GM21381 (cell line): ENCODE measurements around the gene FBXL15.
A peak's percentile ranks its signal among the peaks of the same experiment; 100 is the strongest.

Experiments
- ATAC-seq: cut with Tn5 transposase; IDR thresholded peaks from one replicate; pipeline ENCODE4 v1.9.1; 2021; ENCODE audit warnings: mild to moderate bottlenecking, moderate library complexity; ENCODE audit not compliant: unreplicated experiment

The FBXL15 gene, protein sequence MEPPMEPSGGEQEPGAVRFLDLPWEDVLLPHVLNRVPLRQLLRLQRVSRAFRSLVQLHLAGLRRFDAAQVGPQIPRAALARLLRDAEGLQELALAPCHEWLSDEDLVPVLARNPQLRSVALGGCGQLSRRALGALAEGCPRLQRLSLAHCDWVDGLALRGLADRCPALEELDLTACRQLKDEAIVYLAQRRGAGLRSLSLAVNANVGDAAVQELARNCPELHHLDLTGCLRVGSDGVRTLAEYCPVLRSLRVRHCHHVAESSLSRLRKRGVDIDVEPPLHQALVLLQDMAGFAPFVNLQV

DNA sequence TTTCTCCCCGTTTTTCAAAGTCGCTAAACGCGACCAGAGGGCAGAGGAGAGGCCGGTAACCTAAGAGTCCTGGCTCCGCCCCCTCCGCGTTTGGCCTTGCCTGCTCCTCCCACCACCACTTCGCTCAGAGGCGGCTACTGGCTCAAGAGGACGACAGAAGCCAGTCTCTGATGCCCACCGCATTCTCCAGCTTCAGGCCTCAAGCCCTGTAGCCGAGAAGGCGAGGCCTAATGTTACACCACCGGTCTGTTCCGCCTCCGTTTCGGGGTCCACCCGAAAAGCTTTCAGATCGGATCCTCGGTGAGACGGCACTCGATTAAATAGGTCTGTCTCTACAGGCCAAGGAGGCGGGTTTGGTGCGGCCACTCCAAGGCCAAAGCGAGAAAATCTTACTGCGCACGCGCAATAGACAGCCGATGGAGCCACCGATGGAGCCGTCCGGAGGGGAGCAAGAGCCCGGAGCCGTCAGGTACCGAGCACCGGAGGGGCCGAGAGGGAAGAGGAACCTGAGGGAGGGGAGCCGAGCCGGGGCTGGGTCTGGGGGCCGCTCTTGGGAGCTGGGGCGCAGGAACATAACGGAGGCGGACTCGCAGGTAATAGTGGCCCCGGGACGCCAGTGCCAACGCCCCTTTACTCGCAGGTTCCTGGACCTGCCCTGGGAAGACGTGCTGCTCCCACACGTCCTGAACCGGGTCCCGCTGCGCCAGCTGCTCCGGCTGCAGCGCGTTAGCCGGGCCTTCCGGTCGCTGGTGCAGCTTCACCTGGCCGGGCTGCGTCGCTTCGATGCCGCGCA is at the start of gene FBXL15:
Gene FBXL15 (plus strand): TSS at position 123 of the 793 bp plus-strand sequence. CDS start 294 bp downstream, at position 417.
- peak; percentile 65 for ATAC-seq

DNA sequence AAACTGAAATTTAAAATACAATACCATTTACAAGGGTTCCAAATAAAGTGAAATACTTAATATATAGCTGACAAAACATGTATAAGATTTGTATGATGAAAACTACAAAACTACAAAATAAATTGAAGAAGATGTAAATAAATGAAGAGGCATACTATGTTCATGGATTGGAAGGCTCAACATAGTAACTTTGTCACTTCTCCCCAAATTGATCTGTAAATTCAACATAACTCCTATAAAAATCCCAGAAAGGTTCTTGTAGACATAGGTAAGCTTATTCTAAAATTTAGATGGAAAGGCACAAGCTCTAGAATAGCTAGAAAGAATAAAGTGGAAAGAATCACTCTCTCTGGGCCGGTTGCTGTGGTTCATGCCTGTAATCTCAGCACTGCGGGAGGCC is 49.3 kb upstream of the FBXL15 start:
- ATAC-seq, result no peak

DNA sequence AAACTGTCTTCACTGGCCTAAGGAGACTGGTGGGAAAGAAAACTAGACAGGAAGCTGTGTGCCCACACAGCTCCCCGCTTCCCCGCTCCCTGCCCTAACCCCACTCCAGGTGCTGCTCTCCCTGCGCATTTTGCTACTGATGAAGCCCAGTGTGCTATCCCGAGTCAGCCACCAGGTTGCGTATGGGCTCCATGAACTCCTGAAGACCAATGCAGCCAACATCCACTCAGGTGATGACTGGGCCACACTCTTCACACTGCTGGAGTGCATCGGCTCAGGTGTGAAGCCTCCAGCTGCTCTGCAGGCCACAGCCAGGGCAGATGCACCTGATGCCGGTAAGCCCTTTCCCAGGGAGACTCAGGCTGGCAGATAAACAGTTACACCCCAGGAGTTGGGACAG is 45.4 kb upstream of the FBXL15 start:
- ATAC-seq, result no peak

DNA sequence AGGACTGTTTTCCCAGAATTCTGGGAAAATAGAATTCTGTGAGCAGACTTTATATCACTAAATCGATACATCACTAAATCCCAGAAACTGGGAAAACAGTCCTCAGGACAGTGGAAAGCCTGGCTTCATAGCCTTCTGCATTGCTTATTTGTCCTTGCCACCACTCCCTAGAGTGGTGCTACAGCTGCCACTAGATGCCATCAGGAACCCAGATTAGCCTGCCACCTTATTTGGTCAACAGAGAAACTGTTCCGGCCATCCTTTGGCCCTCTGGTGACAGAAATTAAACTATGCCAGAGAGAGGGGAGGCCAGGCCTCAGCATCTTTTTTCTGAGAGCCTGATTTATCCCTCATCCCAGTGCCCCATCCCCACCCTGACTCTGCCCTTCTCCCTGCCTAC is 44.8 kb upstream of the FBXL15 start:
- ATAC-seq, result no peak

DNA sequence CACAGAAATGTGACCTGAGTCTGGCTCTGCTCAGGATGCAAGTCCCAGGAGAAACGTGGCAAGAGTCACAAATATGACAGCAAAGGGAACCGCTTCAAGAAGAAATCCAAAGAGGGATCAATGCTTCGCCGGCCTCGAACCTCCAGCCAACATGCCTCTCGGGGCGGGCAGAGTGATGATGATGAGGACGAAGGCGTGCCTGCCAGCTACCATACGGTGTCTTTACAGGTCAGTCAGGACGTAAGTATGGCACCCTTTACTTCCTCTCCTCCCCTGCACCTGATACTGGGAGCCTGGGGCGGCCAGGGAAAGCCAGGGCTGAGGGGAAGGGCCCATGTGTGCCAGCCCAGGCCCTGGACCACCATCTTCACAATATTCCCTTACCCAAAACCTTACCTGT is 43.7 kb upstream of the FBXL15 start:
- no peak for ATAC-seq

DNA sequence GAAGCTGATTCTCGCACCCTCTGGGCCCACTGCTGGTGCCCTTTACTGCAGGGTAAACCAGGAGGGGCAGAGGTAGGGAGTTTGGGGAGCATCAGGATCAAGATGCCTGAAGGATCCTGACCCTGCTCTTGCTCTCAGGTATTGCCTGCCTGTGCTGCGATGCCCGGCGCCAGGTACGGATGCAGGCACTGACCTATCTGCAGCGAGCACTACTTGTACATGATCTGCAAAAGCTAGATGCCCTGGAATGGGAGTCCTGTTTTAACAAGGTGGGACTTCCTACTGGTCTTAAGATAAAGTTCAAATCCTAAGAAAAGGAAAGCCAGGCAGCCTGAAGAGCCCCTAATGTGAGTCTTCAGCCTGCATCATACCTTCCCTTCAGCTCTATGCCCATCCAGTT is 41.3 kb upstream of the FBXL15 start:
- no peak for ATAC-seq

DNA sequence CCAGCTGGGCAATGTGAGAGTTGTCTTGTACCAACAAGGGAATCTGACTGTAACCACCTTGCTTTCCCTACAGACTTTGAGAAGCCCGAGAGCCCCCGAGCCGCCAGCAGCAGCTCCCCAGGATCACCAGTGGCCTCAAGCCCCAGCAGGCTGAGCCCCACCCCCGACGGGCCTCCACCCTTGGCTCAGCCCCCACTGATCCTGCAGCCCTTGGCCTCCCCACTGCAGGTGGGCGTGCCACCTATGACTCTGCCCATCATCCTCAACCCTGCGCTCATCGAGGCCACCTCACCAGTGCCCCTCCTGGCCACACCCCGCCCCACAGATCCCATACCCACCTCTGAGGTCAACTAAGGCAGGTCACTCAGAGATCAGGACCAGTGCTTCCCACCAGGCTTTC is 38.7 kb upstream of the FBXL15 start:
- no peak for ATAC-seq

DNA sequence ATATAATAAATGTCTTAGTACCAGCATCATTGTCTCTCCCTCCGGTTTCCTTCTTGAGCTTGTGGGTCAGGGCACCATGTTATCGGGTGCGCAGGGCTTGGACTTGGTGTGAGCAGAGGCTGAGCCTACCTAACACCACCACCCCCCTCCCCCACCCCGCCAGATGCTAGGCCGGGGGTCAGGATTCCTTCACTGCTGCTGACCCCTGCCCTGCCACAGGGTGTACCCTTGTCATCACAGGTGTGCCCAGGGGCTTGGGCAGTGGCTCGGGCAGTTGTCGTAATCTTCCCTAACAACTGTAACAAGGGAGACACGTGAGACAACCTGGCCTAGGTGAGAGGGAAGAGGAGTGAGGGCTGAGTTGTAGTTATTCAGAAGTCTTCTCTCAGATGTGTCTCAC is 37.8 kb upstream of the FBXL15 start:
- ATAC-seq, result no peak

DNA sequence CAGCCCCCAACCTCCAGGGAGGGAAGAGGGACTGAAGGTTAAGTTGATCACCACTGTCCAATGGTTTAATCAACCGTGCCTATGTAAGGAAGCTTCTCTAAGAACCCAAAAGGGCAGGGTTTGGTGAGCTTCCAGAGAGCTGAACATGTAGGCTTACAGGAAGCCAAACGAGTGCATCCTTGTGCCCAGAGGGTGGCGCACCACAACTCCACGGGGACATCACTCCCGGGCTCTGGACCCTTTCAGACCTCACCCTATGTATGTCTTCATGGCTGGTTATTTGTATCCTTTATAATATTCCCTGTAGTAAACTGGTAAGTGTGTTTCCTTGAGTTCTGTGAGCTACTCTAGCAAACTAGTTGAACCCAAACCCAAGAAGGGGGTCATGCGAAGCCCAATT is 36.6 kb upstream of the FBXL15 start:
- ATAC-seq, result no peak

DNA sequence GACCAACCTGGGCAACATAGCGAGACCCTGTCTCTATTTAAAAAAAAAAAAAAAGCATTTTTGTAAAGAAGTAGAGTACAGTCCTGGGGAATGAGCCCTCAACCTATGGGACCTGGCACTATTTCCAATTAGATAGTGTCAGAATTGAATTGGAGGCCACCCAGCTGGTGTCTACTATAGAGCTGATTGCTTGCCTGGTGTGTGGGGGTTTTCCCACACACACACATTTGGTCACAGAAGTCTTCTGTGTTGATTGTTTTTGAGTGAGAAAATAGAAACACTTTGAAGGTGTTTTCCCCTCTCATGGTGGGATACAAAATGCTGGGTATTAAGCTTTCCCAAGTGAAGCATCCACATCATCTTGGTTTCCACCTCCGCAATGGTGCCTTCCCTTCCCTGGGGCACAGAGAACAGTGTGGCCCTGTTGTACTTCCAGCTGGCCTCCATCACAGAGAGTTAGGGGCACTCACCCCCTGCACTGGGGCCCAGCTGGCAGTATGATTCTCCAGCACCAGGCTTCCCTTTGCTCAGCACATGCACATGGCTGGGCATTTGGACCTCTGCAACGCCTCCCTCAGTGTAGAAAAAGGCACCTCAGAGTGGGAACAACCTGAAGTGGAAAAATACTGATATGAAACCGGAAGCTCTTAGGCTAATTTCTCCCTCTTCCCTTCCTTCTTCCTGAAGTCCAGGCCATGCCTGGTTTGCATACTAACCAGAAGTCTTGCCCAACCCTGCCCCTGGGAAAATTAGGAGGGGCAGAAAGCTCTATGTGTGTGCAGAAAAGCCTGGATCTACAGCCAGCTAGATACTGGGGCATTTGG is 35.8 kb upstream of the FBXL15 start:
- no peak for ATAC-seq

DNA sequence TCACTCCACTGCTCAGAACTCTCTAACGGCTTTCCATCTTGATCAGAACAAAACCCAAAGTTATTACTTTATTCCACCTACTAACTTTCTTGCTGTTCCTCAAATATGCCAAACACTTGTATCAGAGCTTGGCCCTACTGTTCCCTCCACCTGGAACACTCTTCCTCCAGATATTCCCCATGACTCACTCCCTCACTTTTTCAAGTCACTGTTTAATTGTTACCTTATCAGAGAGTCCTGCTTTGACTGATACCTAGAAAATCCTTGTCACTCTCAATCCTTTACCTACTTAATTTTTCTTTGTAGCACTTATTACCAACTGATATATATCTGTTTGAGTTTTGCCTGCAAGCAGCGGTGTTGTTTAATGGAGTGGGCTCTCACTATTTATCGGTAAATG is 30.7 kb upstream of the FBXL15 start:
- ATAC-seq, result no peak

DNA sequence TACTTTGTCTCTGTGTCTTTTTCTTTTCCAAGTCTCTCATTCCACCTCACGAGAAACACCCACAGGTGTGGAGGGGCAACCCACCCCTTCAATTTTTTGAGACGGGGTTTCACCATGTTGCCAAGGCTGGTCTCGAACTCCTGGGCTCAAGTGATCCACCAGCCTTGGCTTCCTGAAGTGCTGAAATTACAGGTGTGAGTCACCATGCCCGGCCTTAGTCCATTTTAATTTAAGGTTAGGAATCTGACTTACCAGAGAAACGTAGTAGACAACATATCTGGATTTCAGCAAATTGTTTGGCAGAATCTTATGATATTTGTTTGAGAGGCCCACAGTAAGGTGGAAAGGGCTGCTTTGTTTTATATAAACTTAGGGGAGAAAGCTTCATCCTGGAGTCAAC is 28.3 kb upstream of the FBXL15 start:
- no peak for ATAC-seq

DNA sequence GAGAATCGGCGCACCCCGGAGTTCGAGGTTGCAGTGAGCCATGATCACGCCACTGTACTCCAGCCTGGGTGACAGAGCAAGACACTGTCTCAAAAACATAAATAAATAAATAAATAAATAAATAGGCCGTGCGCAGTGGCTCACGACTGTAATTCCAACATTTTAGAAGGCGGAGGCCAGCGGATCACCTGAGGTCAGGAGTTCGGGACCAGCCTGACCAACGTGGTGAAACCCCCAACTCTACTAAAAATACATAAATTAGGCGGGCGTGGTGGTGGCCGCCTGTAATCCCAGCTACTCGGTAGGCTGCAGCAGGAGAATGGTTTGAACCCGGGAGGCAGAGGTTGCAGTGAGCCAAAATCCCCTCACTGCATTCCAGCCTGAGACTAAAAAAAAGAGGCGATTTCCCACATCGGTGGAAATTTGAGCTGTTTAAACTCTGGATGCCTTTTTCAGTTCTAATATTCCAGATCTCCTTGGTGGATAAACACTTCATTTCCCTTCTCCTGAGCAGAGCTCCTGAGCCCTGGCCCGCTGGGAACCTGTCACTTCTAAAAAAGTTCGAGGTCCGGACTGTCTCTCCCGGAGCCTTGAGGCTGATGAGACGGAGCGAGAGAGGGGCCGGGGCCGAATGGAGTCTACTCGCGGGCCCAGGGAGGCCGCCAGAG is 27.1 kb upstream of the FBXL15 start:
- ATAC-seq, result no peak

DNA sequence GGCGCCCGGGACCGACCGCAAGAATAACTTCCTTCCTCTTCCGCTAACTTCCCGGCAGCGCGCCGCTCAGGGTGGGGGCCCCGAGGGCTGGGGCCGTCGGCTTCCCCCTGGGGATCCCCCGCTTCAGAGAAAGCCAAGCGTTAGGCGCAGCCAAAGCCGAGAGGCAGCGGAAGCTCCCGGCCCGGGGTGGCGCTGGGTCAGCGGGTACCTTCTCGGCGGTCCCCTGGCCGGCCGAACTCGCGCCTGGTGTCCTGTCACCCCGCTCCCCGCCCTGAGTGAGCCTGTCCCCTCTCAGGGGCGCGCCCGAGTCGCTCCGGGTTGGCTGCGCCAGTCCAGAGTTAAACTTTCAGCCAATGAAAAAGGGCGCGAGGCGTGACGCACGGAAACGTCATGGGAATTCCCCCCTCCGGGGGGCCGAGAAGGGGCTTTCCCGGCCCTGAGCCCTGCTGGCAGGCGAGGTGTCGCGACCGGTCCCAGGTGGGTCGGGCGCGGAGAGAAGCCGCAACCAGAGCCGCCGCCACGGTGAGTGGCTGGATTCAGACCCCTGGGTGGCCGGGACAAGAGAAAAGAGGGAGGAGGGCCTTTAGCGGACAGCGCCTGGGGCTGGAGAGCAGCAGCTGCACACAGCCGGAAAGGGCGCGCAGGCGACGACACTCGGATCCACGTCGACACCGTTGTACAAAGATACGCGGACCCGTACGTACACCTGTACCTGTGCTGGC is 26.4 kb upstream of the FBXL15 start:
- ATAC-seq, result peak; percentile 78

DNA sequence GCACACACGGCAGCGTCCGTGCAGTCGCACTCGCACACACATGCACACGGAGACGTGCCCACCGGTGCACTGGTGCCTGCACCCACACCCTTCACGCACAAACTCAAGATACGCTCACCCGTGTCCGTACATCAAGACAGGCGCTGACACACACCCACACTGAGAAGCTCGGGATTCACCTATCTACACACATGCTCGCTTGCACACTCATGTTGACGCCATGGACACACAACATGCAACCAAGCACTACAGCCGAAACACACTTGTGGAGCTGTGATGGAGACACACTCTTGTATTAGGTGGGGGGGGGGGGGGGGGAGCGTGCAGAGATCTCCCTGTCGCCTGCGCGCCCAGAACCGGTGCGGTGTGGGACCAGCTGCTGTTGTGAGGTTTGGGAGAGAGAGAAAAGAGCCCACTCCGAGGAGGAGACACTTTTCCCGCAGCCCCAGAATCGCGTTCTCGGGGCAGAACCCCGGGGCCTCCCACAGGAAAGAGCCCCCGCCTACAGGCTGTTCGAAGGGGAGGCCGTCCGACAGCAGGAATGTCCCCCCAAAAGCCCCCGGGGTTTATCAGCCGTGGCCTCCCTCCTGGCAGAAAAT is 25.7 kb upstream of the FBXL15 start:
- ATAC-seq, result no peak

DNA sequence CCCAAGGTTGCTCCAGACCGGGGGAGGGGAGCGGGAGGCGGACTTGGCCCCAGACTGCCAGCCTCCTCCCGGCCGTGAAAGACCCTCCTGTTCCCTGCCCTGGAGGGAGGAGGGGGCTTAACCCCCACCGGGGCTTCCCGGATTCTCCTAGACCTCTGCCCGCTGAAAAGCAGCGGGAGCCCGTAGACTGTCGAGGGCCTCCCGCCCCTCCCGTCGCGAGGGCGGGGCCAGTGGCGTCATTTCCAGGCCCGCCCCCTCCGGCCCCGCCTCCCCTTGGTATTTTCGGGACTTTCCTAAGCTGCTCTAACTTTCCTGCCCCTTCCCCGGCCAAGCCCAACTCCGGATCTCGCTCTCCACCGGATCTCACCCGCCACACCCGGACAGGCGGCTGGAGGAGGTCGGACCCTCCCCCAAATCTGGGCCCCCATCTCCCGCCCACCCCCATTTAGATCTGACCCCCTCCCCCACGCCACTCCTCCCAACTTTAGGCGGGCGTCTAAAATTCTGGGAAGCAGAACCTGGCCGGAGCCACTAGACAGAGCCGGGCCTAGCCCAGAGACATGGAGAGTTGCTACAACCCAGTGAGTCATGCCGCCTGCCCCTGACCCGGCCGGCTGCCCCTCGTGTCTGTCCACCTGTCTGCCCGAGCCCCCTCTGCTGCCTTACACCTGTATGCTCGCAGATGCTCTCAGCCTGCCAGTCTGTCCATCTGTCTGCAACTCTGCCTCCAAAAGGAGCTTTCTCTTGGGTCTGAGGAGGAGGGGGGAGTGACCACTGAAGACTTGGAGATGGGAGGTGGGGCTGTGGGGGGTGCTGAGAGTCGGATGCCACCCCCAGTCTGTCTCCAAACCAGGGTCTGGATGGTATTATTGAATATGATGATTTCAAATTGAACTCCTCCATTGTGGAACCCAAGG is 25.0 kb upstream of the FBXL15 start, which contains the start of gene NFKB2:
Gene NFKB2 (plus strand): TSS at position 306 of the 917 bp plus-strand sequence. CDS start 255 bp downstream, at position 561.
- ATAC-seq, result peak; percentile 30

DNA sequence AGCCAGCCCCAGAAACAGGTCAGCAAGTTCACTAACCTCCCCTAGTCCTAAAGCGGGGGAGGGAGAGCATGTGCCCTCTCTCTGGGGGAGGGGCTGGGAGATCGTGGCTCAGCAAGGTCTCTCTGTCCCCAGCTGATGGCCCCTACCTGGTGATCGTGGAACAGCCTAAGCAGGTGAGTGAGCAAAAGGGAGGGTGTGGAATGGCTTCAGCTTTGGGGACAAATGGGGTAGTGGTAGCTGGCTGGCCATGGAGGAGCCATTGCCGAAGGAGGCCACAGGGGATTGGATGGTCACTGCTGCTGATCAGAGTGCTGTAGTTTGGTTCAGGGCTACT is 24.4 kb upstream of the FBXL15 start:
- no peak for ATAC-seq

DNA sequence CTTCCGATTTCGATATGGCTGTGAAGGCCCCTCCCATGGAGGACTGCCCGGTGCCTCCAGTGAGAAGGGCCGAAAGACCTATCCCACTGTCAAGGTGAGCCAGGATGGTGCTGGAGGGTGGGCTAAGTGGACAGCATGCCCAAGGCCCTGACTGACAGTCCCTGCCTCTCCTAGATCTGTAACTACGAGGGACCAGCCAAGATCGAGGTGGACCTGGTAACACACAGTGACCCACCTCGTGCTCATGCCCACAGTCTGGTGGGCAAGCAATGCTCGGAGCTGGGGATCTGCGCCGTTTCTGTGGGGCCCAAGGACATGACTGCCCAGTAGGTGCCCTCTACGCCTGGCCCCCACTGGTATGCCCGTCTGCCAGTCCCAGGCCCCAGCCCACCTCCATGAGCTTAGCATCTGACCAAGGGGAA is 23.9 kb upstream of the FBXL15 start:
- no peak for ATAC-seq
